Measurements from ENCODE around the gene PUS7.

DNA sequence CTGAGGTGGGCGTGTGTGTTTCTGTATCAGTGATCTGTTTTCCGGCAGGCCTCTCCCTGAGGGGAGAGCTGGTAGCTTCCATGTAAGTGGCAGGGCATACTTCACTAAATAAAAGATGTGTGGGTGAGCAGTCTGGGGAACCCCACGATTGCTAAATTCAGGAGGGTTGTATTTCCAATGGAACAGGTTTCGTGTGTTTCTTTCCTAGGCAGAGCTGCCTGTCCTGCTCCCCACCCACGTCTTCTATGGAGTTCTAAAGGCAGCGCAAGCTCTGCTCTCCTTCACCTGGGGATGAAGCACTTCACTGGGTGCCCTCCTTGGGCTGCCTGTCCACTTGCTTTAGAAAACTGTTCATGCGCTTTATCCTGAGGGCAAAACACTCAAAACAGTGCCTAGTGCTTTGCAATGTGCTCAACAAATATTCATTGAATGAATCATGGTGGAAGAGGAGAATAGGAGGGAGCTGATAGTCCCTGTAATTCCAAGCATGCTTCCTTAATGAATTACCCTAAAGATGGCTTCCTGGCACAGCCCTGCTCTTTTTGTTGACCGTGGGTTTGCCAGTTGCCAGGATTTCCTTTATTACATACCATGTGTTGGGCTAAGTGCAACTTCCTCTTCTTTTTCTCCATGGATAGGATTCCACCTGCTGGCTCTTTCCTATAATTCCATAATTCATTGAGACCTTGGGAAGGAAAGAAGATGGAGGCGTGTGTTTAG, 82.7 kb downstream of the PUS7 start:
- TF ChIP-seq POLR2AphosphoS5 (IDR thresholded peaks at IDR 0.05): peak in 1 of 3 donors; percentile 40
- peak in 1 of 7 experiments; percentile 10 for TF ChIP-seq CTCF (IDR thresholded peaks at IDR 0.05)
- no peak for TF ChIP-seq POLR2A (IDR thresholded peaks at IDR 0.05)
- no peak for TF ChIP-seq EP300 (IDR thresholded peaks at IDR 0.05)

Data from stomach (tissue), 4 donors.